Measurements from ENCODE around the gene C1QTNF3. TPM values are rescaled to one million over a fixed set of nuclear protein-coding genes. Genes with fewer than 3 reads are reported as not detected.
"Not testable (repeated sequence)": the region's sequence is repeated elsewhere in the genome, so short reads cannot be mapped to it uniquely, and the experiment has no call there.

C1QTNF3 gene
- total RNA-seq, 1 donor from 2014 or later, result 0.40 TPM

- peak; percentile 6 to 32 for DNase-seq (ENCODE audit: low read depth in 2 of 2)
These were observed 8.5 kb upstream of the C1QTNF3 start for GRCh38 chr5:34051374-34051980.

- peak in 1 of 2 donors; percentile 6 for DNase-seq (ENCODE audit: low read depth in 2 of 2)
These were observed 5.0 kb upstream of the C1QTNF3 start for GRCh38 chr5:34047774-34048572.

- no peak for DNase-seq (ENCODE audit: low read depth in 2 of 2)
These were observed 4.1 kb upstream of the C1QTNF3 start for GRCh38 chr5:34047143-34047542.

- no peak for DNase-seq (ENCODE audit: low read depth in 2 of 2)
These were observed 3.0 kb upstream of the C1QTNF3 start for GRCh38 chr5:34045996-34046395.

- no peak for DNase-seq (ENCODE audit: low read depth in 2 of 2)
These were observed 2.0 kb upstream of the C1QTNF3 start for GRCh38 chr5:34045023-34045422.

GRCh38 chr5:34042321-34042720, 692 bp downstream of the C1QTNF3 start:
- peak; percentile 34 to 77 for DNase-seq (ENCODE audit: low read depth in 2 of 2)

GRCh38 chr5:34041247-34041972, 1.6 kb downstream of the C1QTNF3 start:
- DNase-seq (ENCODE audit: low read depth in 2 of 2), result no peak

GRCh38 chr5:34040472-34040871, 2.5 kb downstream of the C1QTNF3 start:
- no peak for DNase-seq (ENCODE audit: low read depth in 2 of 2)

GRCh38 chr5:34039398-34040157, 3.4 kb downstream of the C1QTNF3 start:
- no peak for DNase-seq (ENCODE audit: low read depth in 2 of 2)

GRCh38 chr5:34038838-34039237, 4.2 kb downstream of the C1QTNF3 start:
- no peak for DNase-seq (ENCODE audit: low read depth in 2 of 2)

- no peak for DNase-seq (ENCODE audit: low read depth in 2 of 2)
These were observed 4.6 kb downstream of the C1QTNF3 start for GRCh38 chr5:34038390-34038789.

- no peak for DNase-seq (ENCODE audit: low read depth in 2 of 2)
These were observed 5.3 kb downstream of the C1QTNF3 start for GRCh38 chr5:34037726-34038125.

- no peak for DNase-seq (ENCODE audit: low read depth in 2 of 2)
These were observed 7.3 kb downstream of the C1QTNF3 start for GRCh38 chr5:34035756-34036155.

GRCh38 chr5:34034534-34035327, 8.3 kb downstream of the C1QTNF3 start:
- DNase-seq (ENCODE audit: low read depth in 2 of 2), result no peak

GRCh38 chr5:34031966-34032365, 11.0 kb downstream of the C1QTNF3 start:
- DNase-seq (ENCODE audit: low read depth in 2 of 2), result no peak

- no peak for DNase-seq (ENCODE audit: low read depth in 2 of 2)
These were observed 11.9 kb downstream of the C1QTNF3 start for GRCh38 chr5:34031117-34031516.

- DNase-seq (ENCODE audit: low read depth in 2 of 2), result not testable (repeated sequence)
These were observed 12.4 kb downstream of the C1QTNF3 start for GRCh38 chr5:34030585-34030984.

- DNase-seq (ENCODE audit: low read depth in 2 of 2), result no peak
These were observed 13.0 kb downstream of the C1QTNF3 start for GRCh38 chr5:34030048-34030447.

- no peak for DNase-seq (ENCODE audit: low read depth in 2 of 2)
These were observed 14.7 kb downstream of the C1QTNF3 start for GRCh38 chr5:34028349-34028748.

GRCh38 chr5:34026089-34026761, 16.8 kb downstream of the C1QTNF3 start:
- no peak for DNase-seq (ENCODE audit: low read depth in 2 of 2)
